ENCODE data around the gene ZNF536.

DNA sequence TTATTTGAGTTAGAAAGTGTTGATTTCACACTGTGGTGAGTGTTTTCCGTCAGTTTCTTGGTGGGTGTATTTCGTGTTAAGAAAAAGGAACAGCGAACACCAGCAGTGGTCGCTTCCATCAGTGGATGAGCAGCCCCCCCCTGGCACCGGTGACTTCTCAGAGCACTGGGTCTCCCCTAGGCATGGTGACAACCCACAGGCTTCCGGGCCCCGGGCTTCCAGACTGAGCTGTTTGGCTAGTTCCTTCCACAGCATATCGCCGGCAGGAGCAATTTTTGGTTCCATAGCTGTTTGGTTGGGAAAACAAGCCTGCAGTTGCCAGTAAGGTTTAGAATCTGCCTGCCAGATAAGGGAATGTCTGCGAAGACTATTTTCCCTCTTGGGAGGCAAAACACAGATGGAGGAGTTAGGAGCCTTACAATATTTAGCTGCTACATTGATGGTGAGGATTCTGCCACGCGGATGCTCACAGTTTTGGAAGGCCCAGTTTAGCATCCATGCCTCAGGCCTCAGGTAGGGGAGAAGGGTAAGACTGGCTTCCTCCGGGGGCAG, 18.7 kb upstream of the ZNF536 start:
- no peak for TF ChIP-seq CTCF (conservative IDR thresholded peaks at IDR 0.05; ENCODE audit: low read depth, low read length)
- no peak for TF ChIP-seq POLR2A (IDR thresholded peaks at IDR 0.05; ENCODE audit: low read depth, low read length)
- no peak for TF ChIP-seq MAFK (IDR thresholded peaks at IDR 0.05; ENCODE audit: low read depth, low read length)
- no peak for TF ChIP-seq FOS (IDR thresholded peaks at IDR 0.05; ENCODE audit: low read depth, low read length)
- no peak for TF ChIP-seq RAD21 (IDR thresholded peaks at IDR 0.05; ENCODE audit: low read length)
- no peak for TF ChIP-seq CHD1 (IDR thresholded peaks at IDR 0.05; ENCODE audit: low read depth, low read length)
- no peak for TF ChIP-seq BHLHE40 (IDR thresholded peaks at IDR 0.05; ENCODE audit: low read depth, low read length)
- no peak for TF ChIP-seq RFX5 (IDR thresholded peaks at IDR 0.05; ENCODE audit: low read depth, low read length)

Data from IMR-90 (cell line).